Muscle of arm (tissue), 12 donors: ENCODE data around the gene THAP4. TPM values are rescaled to one million over a fixed set of nuclear protein-coding genes. Genes with fewer than 3 reads are reported as not detected.

ENCODE experiments used
- DNase-seq: peaks from one replicate; pipeline ENCODE4 v3.0.0-alpha.2; 2013
- polyA plus RNA-seq, 12 donors: library from polyadenylated mRNA; unstranded; fragments of 120-200 nt; gene quantifications; one replicate each; pipeline ENCODE4 v1.2.1, GENCODE V29; 2013; ENCODE audit not compliant: insufficient read length in 12 of 12

The THAP4 gene
- polyA plus RNA-seq, 12 donors, result 31.7 to 51.7 (median 36.8) TPM; not detected in 1

DNA sequence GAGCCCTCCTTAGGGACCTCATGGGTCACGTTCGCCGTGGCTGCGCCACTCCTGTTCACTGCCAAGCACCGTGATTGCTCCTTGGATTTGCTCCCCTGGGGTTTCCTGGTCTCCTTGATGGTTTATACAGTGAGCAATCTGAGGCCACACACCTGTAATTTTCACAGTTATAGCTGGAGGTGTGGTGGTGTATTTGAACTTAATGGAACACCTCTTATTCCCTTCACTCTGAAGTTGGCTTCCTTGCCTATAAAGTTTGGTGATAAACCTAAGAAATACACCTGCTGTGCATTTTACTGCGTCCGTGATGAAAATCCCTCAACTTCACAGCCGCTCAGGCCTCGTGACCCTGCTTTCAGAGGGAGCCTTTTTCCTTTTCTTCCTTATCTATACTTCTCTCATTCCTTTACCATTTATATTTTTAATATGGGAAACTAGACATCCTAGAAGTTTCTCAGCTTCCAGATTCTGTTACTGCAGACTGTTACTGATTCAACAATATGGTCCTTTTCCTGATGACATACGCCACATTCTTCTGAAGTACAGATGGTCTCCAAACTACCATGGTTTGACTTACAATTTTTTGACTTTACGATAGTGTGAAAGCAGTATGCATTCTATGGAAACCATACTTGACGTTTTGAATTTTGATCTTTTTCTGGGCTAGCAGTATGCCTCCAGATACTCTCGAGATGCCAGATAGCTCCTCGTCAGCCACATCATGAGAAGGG, 9.1 kb upstream of the THAP4 start:
- no peak for DNase-seq

DNA sequence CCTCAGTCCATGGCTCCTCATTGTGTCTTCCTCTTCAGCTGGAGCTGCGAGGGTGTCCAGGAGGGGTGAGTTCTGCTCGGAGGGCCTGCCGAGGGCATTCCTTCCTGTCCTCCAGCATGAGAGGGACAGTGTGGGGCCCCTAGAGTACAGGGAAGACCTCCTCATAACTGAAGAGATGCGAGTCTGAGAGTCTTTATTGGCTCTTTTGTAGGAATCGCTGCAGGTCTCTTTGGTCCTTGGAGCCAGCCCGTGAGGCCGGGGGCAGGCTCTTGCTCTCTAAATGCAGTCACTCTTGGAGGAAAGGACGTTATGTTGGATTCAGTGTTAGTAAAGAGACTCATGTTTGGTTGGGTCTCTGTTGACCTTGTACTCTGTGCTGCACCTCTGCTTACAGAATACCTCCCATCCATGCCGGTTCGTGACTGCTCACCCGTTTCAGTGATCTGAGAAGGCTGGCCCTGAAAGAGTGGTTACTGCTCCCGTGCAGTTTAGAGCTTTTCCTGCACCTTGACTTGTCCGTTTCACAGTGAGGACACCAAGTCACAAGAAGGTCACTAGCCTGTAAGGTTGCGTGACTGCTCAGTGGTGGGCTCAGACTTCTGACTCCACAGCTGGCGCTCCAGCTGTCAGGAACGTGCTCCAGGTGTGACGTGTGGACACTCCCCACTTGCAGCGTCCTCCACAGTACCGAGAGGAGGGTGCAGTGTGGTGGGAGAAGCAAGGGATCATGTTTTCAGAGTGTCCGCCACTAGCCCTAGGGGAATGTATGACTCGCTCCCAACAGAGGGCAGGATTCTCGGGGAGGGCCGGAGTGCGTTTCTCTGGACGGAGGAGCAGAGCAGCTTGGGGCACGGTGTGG, 8.3 kb upstream of the THAP4 start:
- DNase-seq, result no peak

DNA sequence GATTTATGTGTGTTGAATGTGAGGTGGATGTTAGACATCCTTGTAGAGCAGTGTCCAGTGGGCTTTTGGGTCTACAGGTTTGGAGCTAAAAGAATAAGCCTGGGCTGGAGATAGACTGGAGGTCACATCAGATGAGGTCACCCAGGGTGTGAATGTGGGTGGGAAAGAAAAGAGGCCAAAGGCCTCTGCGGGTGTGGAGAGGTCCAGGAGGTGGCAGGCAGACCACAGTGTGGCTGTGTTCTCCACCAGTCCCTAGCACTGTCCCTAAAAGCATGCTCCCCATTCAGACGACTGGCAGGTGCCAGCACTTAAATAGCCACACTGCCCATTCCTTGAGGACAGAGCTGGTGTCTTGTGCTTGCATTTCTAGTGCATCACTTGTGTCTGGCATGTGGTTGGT, 4.7 kb upstream of the THAP4 start:
- no peak for DNase-seq

DNA sequence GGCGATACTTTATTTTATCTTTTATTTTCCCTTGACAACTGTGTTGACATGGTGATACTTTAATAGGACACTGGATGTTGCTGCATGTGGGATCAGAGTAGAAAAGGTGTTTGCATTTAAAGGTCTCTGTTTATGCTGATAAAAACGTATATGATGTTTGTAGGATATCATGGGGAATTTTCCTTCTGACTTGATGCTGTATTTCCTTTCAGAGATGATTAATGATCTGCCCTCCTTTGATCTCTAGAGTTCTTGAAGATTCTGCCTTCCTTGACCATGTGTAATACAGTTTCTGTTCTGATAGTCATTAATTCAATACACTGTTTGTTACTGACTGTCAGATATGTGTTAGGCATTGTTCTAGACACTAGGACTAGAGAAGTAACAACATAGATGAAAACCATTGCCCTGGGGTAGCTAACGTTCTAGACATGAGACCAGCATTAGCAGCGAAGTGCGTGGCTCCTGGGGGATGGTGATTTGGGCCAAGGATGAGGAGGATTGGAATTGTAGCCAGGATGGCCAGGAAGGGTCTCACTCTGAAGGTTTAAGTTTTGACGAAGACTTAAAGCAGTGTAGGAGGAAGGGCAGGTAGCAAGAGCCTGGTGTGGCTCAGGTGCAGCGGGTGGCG, 3.3 kb upstream of the THAP4 start:
- DNase-seq, result no peak

DNA sequence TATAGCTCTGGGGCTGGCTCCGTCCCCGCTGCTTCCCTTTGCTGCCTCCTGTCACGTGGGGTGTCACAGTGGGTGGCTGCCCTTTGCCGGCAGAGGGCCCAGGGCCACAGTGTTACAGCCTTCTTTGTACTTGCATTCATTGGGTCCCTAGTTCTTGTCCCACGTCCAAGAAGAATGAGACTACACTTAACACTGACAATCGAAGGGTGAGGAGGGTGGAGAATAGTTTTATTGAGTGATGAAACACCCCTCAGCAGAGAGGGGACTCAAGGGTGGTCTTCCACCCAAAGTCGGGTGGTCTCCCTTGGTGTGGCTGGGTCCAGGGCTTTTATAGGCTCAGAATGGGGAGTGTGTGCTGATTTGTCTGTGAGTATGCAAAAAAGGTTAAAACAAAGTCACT, 2.4 kb upstream of the THAP4 start:
- no peak for DNase-seq

DNA sequence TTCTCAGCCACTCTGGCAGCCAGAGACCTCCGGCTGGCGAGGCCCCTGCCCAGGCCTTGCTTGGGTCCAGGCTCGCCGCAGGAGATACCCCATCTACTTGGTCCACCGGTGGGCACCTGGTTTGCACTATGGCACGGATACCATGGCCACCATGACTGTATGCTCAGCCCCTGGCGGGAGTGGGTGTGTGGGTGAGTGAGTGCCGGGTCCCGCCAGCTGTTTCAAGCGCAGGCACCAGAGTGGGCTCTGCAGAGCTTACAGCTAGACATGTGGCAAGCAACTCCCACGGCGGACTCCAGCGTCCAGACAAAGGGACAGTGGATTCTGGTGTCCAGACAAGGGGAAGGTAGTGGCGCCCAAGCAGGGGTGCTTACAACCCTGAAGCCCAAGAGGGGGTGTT, 2.0 kb upstream of the THAP4 start:
- no peak for DNase-seq

DNA sequence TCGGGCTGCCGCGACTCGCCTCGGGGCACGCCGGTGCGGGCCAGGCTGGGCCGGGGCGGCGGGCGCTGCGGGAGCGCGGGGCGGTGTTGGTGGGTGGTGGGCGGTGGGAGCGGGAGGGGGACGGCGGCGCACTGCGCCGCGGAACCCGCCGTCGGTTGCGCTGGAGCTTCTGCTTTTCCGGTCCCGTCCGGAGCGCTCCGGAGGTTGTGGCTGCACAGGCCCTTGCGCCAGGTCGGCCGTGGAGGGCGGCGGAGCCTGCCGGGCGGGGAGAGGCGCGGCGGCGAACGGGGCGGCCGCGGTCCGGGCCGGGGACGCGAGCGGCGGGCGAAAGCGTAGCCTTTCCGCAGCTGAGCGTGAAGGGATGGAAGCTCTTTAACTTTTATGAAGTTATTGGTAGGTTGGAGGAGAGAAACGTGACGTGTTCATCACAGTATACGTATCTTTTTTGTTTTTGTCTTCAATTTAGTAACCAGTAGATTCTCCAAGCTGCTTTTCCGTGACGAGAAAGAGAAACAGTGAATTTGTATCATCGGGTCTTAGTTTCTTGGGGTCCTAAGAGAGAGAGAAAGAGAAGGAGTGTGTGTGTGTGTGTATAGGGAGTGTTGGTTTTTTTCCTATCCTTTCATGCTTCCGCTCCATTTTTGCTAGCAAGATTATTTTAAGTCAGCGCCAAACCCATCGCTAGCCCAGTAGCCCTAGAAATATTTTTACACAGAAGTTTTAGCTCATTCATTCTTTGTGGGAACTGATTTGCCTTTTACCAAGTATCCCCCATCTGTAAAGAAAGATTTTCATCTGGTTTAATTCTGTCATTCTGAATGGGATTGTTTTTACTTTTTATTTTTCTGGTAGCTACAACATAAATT, 1.1 kb upstream of the THAP4 start:
- DNase-seq, result no peak

DNA sequence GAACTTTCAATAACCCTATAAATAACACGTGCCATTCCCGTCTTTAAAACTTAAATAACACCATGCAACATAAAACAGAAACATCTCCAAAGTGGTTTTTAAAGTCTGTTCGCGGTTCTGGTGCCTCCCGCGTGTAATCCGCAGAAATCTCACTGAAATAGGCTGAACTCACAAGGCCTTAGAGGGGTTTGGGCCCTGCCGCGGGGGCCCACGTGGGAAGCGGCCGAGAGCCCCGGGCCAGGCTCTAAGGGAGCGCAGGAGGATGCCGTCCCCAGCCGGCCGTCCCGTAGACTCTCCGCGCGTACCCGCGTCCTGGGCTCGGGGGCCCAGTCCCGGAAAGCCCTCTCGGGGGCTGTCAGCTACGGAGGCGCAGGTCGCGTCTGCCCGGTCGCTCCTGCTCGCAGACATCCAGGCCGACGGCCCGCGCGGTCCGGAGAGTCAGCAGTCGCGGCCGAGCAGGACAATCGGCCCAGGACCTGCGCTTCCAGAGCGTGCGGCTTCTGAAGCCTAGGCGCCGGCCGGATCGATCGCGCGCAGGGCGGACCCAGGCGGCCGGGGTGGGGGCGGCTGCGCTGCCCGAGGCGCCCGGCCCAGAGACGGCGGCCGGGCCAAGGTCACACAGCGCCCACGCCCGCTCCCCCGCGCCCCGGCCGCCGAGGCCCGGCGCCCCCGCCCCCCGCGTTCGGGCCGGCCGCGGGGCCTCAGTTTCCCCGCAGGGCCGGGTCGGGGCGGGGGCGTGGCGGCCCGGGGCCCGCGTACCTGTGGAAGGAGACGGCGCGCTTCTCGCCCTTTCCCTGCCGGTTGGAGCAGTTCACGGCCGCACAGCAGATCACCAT, 558 bp downstream of the THAP4 start:
- DNase-seq, result peak; percentile 33

DNA sequence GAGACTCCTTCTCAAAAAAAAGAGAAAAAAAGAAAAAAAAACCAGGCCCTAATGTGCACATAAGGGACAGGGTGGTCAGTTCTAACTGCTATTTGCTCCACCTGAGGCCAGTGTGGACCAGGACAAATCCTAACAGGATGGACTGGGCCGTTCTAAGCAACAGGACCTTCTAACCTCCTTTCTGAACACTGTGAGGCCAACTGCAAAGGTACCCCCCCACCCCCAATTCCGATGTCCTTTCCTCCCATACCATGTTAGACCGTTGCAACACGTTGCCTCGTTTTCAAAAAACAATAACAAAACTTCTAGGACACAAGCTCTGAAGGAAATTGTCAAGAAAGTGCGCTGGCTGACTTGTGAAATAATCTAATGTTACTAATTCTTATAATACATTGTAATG, 1.2 kb downstream of the THAP4 start:
- no peak for DNase-seq

DNA sequence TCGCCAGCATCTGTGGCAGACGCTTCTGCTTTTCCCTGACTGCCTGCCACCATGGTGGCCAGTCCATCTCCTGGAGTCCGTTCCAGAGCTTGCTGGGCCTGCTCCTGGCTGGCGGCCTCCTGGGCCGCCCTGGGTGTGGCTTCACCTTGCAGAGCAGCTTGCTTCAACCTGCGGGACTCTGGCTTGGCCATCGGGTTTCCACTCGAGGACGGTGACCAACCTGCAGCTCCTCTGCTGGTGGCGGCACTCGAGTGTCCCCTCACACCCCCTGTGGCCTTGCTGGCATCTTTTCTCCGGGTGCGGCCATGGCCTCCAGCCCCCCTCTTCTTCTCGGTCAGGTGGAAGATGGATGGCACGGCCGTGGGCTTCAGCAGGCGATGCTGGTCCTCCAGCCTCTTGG, 3.4 kb downstream of the THAP4 start:
- no peak for DNase-seq

DNA sequence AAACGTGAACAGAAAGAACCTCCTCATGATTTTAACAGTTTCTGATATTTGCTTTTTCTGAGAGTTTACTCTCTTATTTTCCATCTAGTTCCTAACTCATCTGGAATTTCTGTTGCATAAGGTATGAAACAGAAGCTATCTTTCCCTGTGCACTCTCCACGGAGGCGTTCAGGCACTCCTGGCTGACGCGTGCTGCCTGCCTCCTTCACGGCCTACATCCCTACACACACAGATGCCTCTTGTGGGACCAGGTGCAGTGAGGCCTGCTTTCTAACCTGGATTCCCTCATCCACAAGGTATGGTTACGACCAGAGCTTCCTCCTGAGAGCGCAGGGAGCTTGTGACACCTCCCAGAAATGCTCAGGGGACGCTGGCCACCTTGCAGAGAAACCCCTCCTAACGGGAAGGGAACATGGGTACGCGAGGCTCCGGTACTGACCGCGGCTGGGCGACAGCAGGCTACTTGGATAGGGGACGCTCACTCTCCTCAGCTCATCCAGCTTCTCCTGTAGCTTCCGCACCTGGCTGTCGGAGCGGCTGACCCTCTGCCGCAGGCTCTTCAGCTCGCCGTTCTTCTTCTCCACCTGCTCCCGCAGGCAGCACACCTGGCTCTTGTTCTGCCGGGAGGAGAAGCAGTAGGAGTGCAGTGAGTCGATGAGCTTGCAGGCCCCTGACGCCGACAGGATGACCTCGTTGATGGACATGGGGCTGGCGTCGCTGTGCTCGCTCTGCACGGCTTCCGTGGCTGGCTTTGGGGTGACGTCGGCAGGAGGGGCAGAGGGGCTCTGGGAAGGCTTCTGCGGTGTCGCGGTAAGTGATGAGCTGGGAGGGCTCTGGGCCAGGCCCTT, 4.3 kb downstream of the THAP4 start:
- DNase-seq, result no peak

DNA sequence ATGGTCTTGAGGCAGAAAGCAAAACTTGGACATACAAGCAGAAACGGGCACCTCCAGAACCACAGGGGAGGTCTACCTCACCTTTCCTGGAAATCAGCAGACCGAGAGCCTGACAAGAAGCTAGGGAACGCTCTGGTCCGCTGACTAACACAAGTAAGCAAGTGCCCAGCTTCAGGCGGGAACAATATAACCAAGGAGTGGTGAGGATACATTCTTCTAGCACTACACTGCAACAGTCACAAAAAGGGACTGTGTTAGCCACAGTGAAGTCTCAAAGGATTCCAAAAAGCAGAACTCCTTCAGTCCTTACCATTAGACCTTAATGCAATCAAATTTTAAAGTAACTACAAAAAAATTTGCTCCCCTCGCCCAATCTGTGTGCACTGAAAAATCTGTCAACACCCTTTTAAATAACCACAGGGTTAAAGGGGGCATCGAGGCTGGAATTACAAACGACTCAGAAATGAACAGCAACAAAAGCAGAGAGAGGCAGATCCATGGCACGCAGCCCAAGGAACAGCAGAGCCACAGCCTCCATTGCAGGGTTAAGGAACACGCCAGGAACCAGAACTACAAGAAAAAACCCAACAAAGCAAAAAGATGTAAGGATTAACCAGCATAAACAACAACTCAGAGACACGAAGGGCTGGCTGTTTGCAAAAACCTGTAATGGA, 7.1 kb downstream of the THAP4 start:
- DNase-seq, result no peak

DNA sequence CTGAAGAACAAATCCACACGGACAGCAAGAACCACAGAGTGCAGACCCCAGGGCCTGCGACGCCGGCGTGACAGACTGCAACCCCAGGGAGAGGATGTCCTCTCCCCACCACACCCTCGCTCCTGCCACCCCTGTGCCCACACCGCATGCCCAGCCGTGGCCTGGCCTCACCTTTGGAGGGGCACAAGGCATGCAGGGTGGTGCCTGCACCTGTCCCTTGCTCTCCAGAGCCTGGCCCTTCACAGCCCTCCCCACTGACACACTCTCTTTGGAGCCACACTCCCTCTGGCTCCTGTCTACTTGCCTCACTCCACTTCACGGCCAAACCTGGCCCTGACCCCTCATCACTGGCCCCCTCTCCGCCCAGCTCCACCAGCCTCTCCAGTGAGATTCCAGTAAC, 9.3 kb downstream of the THAP4 start:
- DNase-seq, result no peak

DNA sequence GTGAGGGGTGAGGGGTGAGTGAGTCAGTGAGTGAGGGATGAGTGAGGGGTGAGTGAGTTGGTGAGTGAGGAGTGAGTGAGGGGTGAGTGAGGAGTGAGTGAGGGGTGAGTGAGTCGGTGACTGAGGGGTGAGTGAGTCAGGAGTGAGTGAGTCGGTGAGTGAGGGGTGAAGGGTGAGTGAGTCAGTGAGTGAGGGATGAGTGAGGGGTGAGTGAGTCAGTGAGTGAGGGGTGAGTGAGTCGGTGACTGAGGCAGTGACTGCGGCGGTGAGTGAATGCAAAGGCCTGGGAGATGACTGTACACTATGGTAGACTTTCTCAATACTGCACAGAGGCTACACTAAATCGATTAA, 16.6 kb downstream of the THAP4 start:
- no peak for DNase-seq

DNA sequence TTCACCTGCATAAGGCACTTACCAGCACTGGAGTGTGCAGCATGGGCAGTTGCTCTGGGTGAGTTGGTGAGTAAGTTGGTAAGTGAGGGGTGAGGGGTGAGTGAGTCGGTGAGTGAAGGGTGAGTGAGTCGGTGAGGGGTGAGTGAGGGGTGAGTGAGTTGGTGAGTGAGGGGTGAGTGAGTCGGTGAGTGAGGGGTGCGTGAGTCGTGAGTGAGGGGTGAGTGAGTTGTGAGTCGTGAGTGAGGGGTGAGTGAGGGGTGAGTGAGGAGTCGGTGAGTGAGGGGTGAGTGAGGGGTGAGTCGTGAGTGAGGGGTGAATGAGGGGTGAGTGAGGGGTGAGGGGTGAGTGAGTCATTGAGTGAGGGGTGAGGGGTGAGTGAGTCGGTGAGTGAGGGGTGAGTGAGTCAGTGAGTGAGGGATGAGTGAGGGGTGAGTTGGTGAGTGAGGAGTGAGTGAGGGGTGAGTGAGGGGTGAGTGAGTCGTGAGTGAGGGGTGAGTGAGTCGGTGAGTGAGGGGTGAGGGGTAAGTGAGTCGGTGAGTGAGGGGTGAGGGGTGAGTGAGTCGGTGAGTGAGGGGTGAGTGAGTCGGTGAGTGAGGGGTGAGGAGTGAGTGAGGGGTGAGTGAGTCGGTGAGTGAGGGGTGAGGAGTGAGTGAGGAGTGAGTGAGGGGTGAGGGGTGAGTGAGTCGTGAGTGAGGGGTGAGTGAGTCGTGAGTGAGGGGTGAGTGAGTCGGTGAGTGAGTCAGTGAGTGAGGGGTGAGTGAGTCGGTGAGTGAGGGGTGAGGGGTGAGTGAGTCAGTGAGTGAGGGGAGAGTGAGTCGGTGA, 17.1 kb downstream of the THAP4 start:
- no peak for DNase-seq

DNA sequence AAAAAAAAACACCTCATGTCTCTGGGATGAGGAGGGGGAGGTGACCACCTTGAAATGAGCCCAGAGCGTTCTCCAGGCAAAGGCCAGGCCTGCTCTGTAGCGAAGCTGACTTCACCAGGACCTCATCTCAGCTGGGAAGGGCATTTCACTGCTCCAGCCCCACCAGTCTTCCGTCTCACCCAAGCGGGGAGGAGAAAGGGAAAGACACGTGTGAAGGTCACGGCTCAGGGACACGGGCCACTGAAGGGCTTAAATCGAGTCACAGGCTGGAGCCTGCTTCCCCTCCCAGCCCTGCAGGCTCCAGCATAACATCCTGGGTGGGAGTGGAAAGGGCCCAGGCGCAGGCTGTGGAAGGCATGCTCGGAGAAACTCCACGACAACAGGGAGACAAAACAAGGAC, 18.1 kb downstream of the THAP4 start:
- DNase-seq, result no peak

DNA sequence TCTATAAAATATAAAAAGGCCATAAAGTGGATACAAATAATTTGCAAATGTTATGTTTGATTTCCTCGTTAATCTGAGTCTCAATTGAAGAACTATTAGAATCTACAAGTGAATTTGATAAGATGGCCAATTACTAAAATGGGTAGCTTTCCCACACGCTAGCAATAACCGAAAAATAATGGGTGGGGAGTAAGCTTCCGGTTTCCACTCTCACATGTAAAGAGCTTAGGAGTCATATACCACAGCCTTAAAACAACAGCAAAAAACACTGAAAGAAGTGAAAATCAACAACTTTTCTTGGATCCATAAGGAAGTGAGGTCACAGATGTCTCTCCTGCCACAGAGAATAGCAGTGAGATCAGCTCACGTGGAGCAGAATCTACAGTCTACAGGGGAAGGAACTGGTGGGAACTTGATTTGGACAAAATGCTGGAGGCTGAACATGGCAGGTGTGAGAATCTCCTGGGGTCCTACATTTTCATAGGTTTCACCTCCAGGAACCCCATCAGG, 18.6 kb downstream of the THAP4 start:
- DNase-seq, result no peak

DNA sequence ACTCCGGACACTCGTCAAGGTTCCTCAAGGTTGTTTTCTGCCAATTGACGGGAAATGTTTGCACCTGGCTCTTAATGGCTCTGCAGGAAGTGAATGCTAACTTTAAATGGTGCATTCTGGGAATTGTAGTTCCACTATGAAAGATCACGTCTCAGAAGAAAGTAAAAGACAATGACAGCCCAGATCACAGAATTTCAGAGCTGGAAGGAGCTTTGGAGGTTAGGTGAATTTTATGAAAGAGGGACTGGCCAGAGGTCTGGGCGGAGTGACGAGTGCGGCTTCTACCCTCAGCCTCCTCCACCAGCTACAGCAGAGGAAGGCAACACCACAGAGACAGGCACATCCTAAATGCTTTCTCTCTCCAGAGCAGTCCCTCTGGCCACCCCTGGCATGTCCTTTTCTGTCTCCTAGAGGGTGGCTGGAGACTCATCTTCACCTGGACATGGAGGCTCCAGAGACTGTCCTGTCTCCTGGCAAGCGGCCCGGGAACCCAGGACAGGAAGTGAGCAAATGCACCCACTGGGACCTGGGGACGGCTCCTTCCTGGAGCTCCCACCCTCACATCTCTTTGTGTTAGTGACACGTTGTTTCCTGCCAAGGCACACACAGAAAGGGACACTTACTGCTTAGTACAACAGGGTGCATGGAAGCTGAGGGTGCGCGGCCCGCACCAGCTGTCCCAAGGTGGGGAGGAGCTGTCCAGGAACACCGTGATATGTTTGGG, 19.4 kb downstream of the THAP4 start:
- no peak for DNase-seq
